HG03025 (cell line): Measurements from ENCODE around the gene GLOD4.
"Not testable (repeated sequence)": the region's sequence is repeated elsewhere in the genome, so short reads cannot be mapped to it uniquely, and the experiment has no call there.

Experiments
- ATAC-seq: cut with Tn5 transposase; IDR thresholded peaks from one replicate; pipeline ENCODE4 v1.9.1; 2021; ENCODE audit warnings: mild to moderate bottlenecking, moderate library complexity; ENCODE audit not compliant: unreplicated experiment, low FRiP score

The GLOD4 gene

DNA sequence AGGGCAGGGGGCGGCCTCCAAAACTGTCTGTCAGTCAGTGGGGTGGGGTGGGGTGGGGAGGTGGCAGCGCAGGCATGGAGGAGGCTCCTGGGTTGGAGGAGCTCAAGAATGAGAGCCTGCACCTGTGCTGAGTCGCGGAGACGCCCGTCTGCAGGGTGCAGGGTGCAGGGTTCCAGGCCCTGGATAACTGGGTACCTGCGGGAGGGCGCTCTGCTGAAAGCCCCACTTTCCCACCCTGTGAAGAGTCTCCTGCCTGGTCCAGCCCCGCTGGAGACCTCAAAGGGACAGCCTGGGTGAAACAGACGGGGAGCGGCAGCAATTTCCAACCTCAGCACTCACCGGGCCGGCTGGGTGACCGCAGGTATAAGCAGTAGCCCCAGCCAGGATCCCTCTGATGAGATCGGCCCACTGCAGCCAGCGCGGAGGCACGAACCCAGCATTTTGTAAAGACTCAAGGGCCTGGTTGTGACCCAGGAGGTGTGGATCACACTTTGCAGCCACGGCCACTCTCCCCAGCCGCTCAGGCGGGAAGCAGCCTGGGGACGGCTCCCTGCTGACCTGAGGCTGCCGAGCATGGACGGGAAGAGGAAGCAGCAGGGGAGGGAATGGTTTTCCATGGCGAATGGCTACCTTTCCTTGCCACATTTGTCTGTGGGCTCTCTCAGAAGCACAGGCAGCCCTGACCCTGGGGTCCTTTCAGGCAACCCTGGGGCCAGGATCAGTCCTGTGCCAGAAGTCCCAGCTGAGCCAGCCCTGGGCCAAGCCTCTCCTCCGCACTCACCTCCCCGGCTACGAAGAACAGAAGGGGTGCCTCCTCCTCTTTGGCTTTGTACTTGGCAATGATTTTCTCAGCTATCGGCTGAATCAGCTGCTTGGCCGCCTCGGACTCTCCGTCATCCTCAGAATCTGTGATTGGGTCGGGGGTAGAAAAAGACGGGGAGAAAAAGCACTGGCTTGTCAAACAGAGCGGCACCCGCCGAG lies 21.1 kb upstream of the GLOD4 start:
- ATAC-seq, result no peak

GRCh38 chr17:802481-802880 lies 20.4 kb upstream of the GLOD4 start:
- ATAC-seq, result no peak

- no peak for ATAC-seq
Observed at GRCh38 chr17:801660-802059, 19.6 kb upstream of the GLOD4 start.

- ATAC-seq, result no peak
Observed at GRCh38 chr17:800446-801242, 18.6 kb upstream of the GLOD4 start.

GRCh38 chr17:799261-799660 lies 17.2 kb upstream of the GLOD4 start:
- no peak for ATAC-seq

DNA sequence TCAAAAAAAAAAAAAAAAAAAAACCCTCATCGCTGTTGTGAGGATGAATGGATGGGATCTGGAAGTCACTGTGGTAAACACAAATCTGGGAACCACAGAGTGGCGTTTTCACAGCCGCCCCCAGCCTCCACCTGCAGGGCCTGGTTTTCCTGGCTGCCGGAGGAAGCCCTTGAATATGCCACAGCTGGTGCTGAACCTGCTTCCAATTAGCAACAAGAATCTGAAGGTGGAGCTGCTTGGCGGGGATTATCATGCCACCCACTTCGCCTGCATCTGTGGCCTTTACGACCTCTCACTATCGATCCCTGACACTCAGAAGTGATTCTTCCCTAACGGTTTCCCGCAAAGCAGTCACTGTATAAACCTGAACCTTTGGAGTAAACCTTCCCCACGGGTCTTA lies 16.2 kb upstream of the GLOD4 start:
- ATAC-seq, result no peak

- ATAC-seq, result no peak
Observed at GRCh38 chr17:797236-797840, 15.3 kb upstream of the GLOD4 start.

DNA sequence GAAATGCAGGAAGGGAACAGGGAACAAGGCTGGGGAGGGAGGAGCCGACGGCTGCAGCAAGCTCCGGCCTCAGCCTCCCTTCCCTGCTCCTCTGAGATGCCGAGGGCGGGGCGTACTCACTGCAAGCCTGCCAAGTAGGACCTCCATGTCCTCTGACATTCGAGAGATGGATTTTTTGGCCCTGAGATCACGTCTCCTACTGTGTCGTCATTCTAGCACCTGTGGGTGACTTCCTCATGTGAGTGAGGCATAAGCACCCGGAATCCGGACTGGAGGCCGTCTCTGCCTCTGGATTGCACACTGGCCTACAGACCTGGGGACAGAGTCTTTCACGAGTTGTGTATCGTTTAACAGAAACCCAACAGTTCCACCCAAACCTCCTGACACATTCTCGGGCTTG lies 14.5 kb upstream of the GLOD4 start:
- ATAC-seq, result no peak

GRCh38 chr17:795721-796120 lies 13.6 kb upstream of the GLOD4 start:
- ATAC-seq, result no peak

GRCh38 chr17:795276-795675 lies 13.2 kb upstream of the GLOD4 start:
- no peak for ATAC-seq

GRCh38 chr17:794876-795275 lies 12.8 kb upstream of the GLOD4 start:
- no peak for ATAC-seq

GRCh38 chr17:792277-792676 lies 10.2 kb upstream of the GLOD4 start:
- no peak for ATAC-seq

- no peak for ATAC-seq
Observed at GRCh38 chr17:791829-792228, 9.7 kb upstream of the GLOD4 start.

GRCh38 chr17:790874-791247 lies 8.8 kb upstream of the GLOD4 start:
- not testable (repeated sequence) for ATAC-seq

DNA sequence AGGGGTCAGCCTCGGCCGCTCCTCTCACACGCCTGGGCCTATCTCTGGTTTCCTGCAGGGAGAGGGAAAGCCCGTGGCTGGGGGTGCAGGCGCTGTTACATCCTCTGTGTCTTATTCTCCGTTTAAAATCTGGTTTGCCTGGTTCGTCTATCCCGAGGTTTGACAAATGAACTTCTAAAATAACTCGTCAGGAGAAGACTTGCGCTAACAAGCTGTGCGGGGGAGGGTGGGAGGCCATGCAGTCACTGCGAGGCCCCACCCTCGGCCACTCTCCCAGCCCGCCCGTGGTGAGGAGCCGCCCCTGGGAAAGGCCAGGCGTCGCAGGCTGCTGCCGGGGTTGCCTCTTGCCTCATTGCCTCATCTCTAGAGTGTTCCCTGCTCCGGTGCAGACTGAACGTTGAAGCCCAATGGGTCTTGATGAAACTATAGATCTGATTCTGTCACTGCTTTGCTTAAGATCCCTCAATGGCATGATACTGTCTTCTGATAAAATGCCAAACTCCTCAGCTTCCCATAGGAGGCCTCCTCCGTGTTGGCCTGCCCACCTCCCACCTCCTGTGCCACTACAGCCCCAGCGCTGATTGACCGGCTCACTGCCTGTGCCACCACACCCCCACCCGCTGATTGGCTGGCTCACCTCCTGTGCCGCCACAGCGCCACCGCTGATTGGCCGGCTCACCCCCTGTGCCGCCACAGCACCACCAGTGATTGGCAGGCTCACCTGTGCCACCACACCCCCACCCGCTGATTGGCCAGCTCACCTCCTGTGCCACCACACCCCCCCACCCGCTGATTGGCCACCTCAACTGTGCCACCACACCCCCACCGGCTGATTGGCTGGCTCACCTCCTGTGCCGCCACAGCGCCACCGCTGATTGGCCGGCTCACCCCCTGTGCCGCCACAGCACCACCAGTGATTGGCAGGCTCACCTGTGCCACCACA lies 8.1 kb upstream of the GLOD4 start:
- not testable (repeated sequence) for ATAC-seq

GRCh38 chr17:789160-789840 lies 7.2 kb upstream of the GLOD4 start:
- ATAC-seq, result no peak

GRCh38 chr17:788551-788950 lies 6.5 kb upstream of the GLOD4 start:
- no peak for ATAC-seq

GRCh38 chr17:787641-788221 lies 5.7 kb upstream of the GLOD4 start:
- no peak for ATAC-seq

GRCh38 chr17:785901-786300 lies 3.8 kb upstream of the GLOD4 start:
- not testable (repeated sequence) for ATAC-seq
